Fibroblast of lung (primary cell): ENCODE measurements around the gene TPCN2.

Source experiments
- CTCF ChIP-seq, 2 donors: IDR thresholded peaks in 1 of 2; conservative IDR thresholded peaks in 1 of 2; 1 replicate in 1 of 2; 2 replicates in 1 of 2; pipeline ENCODE4 v1.5.1; 2011 to 2012; ENCODE audit warnings: low read length in 2 of 2, control low read depth in 1 of 2, inconsistent platforms in 1 of 2, low read depth in 1 of 2, mild to moderate bottlenecking in 1 of 2
- EZH2 ChIP-seq: IDR thresholded peaks from 2 replicates; pipeline ENCODE4 v1.5.1; 2012; ENCODE audit warnings: low read length, control low read depth, mild to moderate bottlenecking; ENCODE audit errors: missing control alignments

- no peak for TF ChIP-seq CTCF (conservative IDR thresholded peaks at IDR 0.05 in 1 of 2, IDR thresholded peaks at IDR 0.05 in 1 of 2; ENCODE audit: low read depth in 1 of 2, low read length in 2 of 2)
- no peak for TF ChIP-seq EZH2
Observed at GRCh38 chr11:69119190-69119589, 70.5 kb downstream of the TPCN2 start.
